ENCODE data around the gene ZMYND15. TPM values are rescaled to one million over a fixed set of nuclear protein-coding genes. Genes with fewer than 3 reads are reported as not detected.

The ZMYND15 gene
- total and polyA plus RNA-seq, 2 of the 13 experiments (the other 11 are each of a cell fraction or from before 2014, with no cell fraction given): 0.24 to 2.7 TPM

GRCh38 chr17:4734857-4735475, 4.7 kb upstream of the ZMYND15 start (continued):
- no peak for TF ChIP-seq ZKSCAN1 (IDR thresholded peaks at IDR 0.05; ENCODE audit: low read length)
- TF ChIP-seq ZNF841 (CRISPR knock-in tag; IDR thresholded peaks at IDR 0.05; ENCODE audit: borderline replicate concordance): no peak
- peak; percentile 37; the same call in 1 of the 2 replicates for TF ChIP-seq NR2F6 (IDR thresholded peaks at IDR 0.05)
- peak; percentile 61 for TF ChIP-seq NR2F6 (CRISPR knock-in tag; IDR thresholded peaks at IDR 0.05)
- TF ChIP-seq SAP130 (CRISPR knock-in tag; IDR thresholded peaks at IDR 0.05; ENCODE audit: low read depth): peak; percentile 64
- TF ChIP-seq PAXIP1 (CRISPR knock-in tag; conservative IDR thresholded peaks at IDR 0.05): peak; percentile 78
- TF ChIP-seq, protein P1, sequence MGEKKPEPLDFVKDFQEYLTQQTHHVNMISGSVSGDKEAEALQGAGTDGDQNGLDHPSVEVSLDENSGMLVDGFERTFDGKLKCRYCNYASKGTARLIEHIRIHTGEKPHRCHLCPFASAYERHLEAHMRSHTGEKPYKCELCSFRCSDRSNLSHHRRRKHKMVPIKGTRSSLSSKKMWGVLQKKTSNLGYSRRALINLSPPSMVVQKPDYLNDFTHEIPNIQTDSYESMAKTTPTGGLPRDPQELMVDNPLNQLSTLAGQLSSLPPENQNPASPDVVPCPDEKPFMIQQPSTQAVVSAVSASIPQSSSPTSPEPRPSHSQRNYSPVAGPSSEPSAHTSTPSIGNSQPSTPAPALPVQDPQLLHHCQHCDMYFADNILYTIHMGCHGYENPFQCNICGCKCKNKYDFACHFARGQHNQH (CRISPR knock-in tag; IDR thresholded peaks at IDR 0.05): peak; percentile 58; the same call in 1 of the 2 replicates
- 0 out of 2 replicates have a peak, but pooled peaks have one; percentile 37 for TF ChIP-seq PAF1 (CRISPR knock-in tag; IDR thresholded peaks at IDR 0.05)
- TF ChIP-seq, protein P2, sequence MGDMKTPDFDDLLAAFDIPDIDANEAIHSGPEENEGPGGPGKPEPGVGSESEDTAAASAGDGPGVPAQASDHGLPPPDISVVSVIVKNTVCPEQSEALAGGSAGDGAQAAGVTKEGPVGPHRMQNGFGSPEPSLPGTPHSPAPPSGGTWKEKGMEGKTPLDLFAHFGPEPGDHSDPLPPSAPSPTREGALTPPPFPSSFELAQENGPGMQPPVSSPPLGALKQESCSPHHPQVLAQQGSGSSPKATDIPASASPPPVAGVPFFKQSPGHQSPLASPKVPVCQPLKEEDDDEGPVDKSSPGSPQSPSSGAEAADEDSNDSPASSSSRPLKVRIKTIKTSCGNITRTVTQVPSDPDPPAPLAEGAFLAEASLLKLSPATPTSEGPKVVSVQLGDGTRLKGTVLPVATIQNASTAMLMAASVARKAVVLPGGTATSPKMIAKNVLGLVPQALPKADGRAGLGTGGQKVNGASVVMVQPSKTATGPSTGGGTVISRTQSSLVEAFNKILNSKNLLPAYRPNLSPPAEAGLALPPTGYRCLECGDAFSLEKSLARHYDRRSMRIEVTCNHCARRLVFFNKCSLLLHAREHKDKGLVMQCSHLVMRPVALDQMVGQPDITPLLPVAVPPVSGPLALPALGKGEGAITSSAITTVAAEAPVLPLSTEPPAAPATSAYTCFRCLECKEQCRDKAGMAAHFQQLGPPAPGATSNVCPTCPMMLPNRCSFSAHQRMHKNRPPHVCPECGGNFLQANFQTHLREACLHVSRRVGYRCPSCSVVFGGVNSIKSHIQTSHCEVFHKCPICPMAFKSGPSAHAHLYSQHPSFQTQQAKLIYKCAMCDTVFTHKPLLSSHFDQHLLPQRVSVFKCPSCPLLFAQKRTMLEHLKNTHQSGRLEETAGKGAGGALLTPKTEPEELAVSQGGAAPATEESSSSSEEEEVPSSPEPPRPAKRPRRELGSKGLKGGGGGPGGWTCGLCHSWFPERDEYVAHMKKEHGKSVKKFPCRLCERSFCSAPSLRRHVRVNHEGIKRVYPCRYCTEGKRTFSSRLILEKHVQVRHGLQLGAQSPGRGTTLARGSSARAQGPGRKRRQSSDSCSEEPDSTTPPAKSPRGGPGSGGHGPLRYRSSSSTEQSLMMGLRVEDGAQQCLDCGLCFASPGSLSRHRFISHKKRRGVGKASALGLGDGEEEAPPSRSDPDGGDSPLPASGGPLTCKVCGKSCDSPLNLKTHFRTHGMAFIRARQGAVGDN (CRISPR knock-in tag; IDR thresholded peaks at IDR 0.05): peak; percentile 85
- no peak for TF ChIP-seq ZNF24 (IDR thresholded peaks at IDR 0.05)
- TF ChIP-seq SNAI1 (CRISPR knock-in tag; IDR thresholded peaks at IDR 0.05; ENCODE audit: borderline replicate concordance): no peak
- no peak for TF ChIP-seq EHMT2 (IDR thresholded peaks at IDR 0.05; ENCODE audit: borderline replicate concordance, low read depth, low read length)
- TF ChIP-seq RXRA (CRISPR knock-in tag; IDR thresholded peaks at IDR 0.05): peak; percentile 72
- TF ChIP-seq PHF8 (CRISPR knock-in tag; IDR thresholded peaks at IDR 0.05): 0 out of 2 replicates have a peak, but pooled peaks have one; percentile 22
- peak; percentile 34; the same call in 1 of the 2 replicates for TF ChIP-seq POLR2G (IDR thresholded peaks at IDR 0.05; ENCODE audit: low read depth, low read length)
- peak; percentile 83 for TF ChIP-seq HNF4A (CRISPR knock-in tag; IDR thresholded peaks at IDR 0.05)
- no peak for TF ChIP-seq ZNF879 (CRISPR knock-in tag; IDR thresholded peaks at IDR 0.05)
- peak; percentile 47; the same call in 1 of the 2 replicates for TF ChIP-seq HNF4G (IDR thresholded peaks at IDR 0.05; ENCODE audit: borderline replicate concordance, low read depth, low read length)
- TF ChIP-seq HNF4G (CRISPR knock-in tag; IDR thresholded peaks at IDR 0.05; ENCODE audit: borderline replicate concordance, low read depth): peak; percentile 80; the same call in 1 of the 2 replicates
- TF ChIP-seq POLR2AphosphoS5 (IDR thresholded peaks at IDR 0.05; ENCODE audit: low read depth, low read length): peak; percentile 33; the same call in 1 of the 2 replicates
- no peak for TF ChIP-seq ZNF619 (CRISPR knock-in tag; IDR thresholded peaks at IDR 0.05)
- peak; percentile 47; the same call in 1 of the 2 replicates for TF ChIP-seq ZNF350 (CRISPR knock-in tag; IDR thresholded peaks at IDR 0.05; ENCODE audit: borderline replicate concordance, low read depth)
- TF ChIP-seq, protein P3, sequence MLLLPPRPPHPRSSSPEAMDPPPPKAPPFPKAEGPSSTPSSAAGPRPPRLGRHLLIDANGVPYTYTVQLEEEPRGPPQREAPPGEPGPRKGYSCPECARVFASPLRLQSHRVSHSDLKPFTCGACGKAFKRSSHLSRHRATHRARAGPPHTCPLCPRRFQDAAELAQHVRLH (CRISPR knock-in tag; IDR thresholded peaks at IDR 0.05; ENCODE audit: borderline replicate concordance, low read depth): no peak; the same call in 1 of the 2 replicates
